ENCODE results near the gene CREBRF. TPM values are rescaled to one million over a fixed set of nuclear protein-coding genes. Genes with fewer than 3 reads are reported as not detected.

CREBRF gene
- total and polyA plus RNA-seq, 2 of the 4 experiments (the other 2 are of a cell fraction) = 3.2 to 16.1 TPM

DNA sequence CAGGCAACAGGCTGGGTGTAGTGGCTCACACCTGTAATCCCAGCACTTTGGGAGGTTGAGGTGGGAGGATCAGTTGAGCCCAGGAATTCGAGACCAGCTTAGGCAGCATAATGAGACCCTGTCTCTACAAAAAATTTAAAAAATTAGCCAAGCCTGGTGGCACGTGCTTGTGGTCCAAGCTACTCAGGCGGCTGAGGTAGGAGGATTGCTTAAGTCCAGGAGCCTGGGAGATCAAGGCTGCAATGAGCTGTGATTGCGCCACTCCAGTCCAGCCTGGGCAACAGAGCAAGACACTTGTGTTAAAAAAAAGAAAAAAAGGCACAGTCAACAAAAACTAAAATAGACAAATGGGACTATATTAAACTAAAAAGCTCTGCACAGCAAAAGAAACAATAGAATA is 43.3 kb upstream of the CREBRF start:
- in situ Hi-C loops (cut with MboI; ENCODE audit: low sequenced_read_pairs) = no loop called here
- no TSS peak for BruUV-seq (replicated peaks)
- no peak overlapping the region for H3K4me2 ChIP-seq (ENCODE audit: low read depth, low read length)
- no peak overlapping the region for H4K91ac ChIP-seq (ENCODE audit: insufficient read depth, low read depth, low read length)
- intact Hi-C loops (cut with micrococcal nuclease) = no loop called here
- no peak overlapping the region for H4K8ac ChIP-seq (ENCODE audit: low read depth in 2 of 2, low read length in 2 of 2)
- no peak overlapping the region for H4K5ac ChIP-seq (ENCODE audit: low read depth, low read length)
- H3K9me1 ChIP-seq (ENCODE audit: insufficient read depth, low read length) = peaks cover 22% of the 10 kb centered on the region
- no peak overlapping the region for H3K14ac ChIP-seq (replicated peaks; ENCODE audit: low read depth, low read length)
- DNase-seq (no peak), ATAC-seq (ENCODE audit: low read depth) (no peak)
- H3K36me3 ChIP-seq (ENCODE audit: control insufficient read depth, insufficient read depth, low read length) = peaks cover 1% of the 10 kb centered on the region; the same call in 1 of the 2 replicates
- no peak overlapping the region for H2BK20ac ChIP-seq (ENCODE audit: low read depth, low read length)
- ChIA-PET CTCF (no interaction called here), POLR2A (ENCODE audit: unreplicated experiment) (no interaction called here)
- peaks cover 41 to 80% of the 10 kb centered on the region in 2 experiments for H3K79me1 ChIP-seq (ENCODE audit: low read depth in 1 of 2, low read length in 2 of 2)
- H2BK120ac ChIP-seq (ENCODE audit: low read depth, low read length) = no peak overlapping the region
- H3K4ac ChIP-seq (ENCODE audit: low read depth, low read length) = no peak overlapping the region
- no peak overlapping the region for H2AK5ac ChIP-seq (ENCODE audit: low read depth, low read length)
- H3K9ac ChIP-seq (ENCODE audit: low read depth, low read length) = no peak overlapping the region
- no peak overlapping the region for H3K23ac ChIP-seq (ENCODE audit: low read depth, low read length)
- no peaks in the 10 kb centered on the region for H3K27me3 ChIP-seq (ENCODE audit: control insufficient read depth, insufficient read depth, low read length)
- no peak overlapping the region for H3K18ac ChIP-seq (ENCODE audit: low read depth, low read length)
- H3K4me3 ChIP-seq (ENCODE audit: insufficient read depth, low read depth, low read length) = no peak overlapping the region
- H4K20me1 ChIP-seq (ENCODE audit: insufficient read depth, low read length) = peaks cover 50% of the 10 kb centered on the region
- H2BK5ac ChIP-seq (ENCODE audit: low read depth, low read length, poor library complexity, severe bottlenecking) = no peak overlapping the region
- dilution Hi-C loops (cut with HindIII; ENCODE audit: low sequenced_read_pairs, unreplicated experiment) = no loop called here
- no peak overlapping the region for H2AFZ ChIP-seq (replicated peaks; ENCODE audit: low read length, poor library complexity)
- H3K56ac ChIP-seq (ENCODE audit: extremely low read depth, insufficient read depth, low read length) = no peak overlapping the region
- no CpG with 5 or more reads among the region's 4 CpGs for WGBS, 2 experiments (ENCODE audit: extremely low coverage in 2 of 2, insufficient read length in 1 of 2)
- H3K27ac ChIP-seq (ENCODE audit: insufficient read depth, low read length) = no peak overlapping the region
- H3K9me3 ChIP-seq (ENCODE audit: control insufficient read depth, insufficient read depth, low read length) = no peaks in the 10 kb centered on the region
- no peak overlapping the region for H2BK15ac ChIP-seq (ENCODE audit: low read depth, low read length)
- peaks cover 18% of the 10 kb centered on the region for H3K4me1 ChIP-seq (ENCODE audit: control insufficient read depth, insufficient read depth, low read length)
- no peak for TF ChIP-seq POLR2A (IDR thresholded peaks at IDR 0.05; ENCODE audit: low read depth, low read length)
- TF ChIP-seq CEBPB (IDR thresholded peaks at IDR 0.05; ENCODE audit: low read depth, low read length) = peak; percentile 34; the same call in 1 of the 2 replicates
- TF ChIP-seq FOS (IDR thresholded peaks at IDR 0.05; ENCODE audit: low read depth, low read length) = no peak
- no peak overlapping the region for H2AK9ac ChIP-seq (replicated peaks; ENCODE audit: low read depth, low read length, poor library complexity)

Data from IMR-90 (cell line).